HG02970 (cell line): ENCODE measurements around the gene ALAS1.

ENCODE experiments used
- ATAC-seq: cut with Tn5 transposase; IDR thresholded peaks from one replicate; pipeline ENCODE4 v1.9.1; 2021; ENCODE audit warnings: mild to moderate bottlenecking, moderate library complexity, moderate number of reproducible peaks; ENCODE audit not compliant: unreplicated experiment, low FRiP score

Gene ALAS1

GRCh38 chr3:52196977-52197376 is 983 bp upstream of the ALAS1 start:
- no peak for ATAC-seq

GRCh38 chr3:52197499-52197841 is 490 bp upstream of the ALAS1 start:
- no peak for ATAC-seq

GRCh38 chr3:52198643-52199608 is 966 bp downstream of the ALAS1 start:
- no peak for ATAC-seq

GRCh38 chr3:52200981-52201679 is 3.2 kb downstream of the ALAS1 start:
- ATAC-seq = no peak

- no peak for ATAC-seq
These were observed 4.6 kb downstream of the ALAS1 start for GRCh38 chr3:52202384-52203077.

GRCh38 chr3:52203701-52204100 is 5.7 kb downstream of the ALAS1 start:
- no peak for ATAC-seq

- ATAC-seq = no peak
These were observed 6.5 kb downstream of the ALAS1 start for GRCh38 chr3:52204337-52205073.

- no peak for ATAC-seq
These were observed 7.9 kb downstream of the ALAS1 start for GRCh38 chr3:52205727-52206372.

- ATAC-seq = no peak
These were observed 10.6 kb downstream of the ALAS1 start for GRCh38 chr3:52208556-52208955.

GRCh38 chr3:52210037-52210436 is 12.1 kb downstream of the ALAS1 start:
- ATAC-seq = no peak

GRCh38 chr3:52210550-52211046 is 12.6 kb downstream of the ALAS1 start:
- no peak for ATAC-seq

GRCh38 chr3:52211268-52211891 is 13.4 kb downstream of the ALAS1 start:
- ATAC-seq = no peak

- no peak for ATAC-seq
These were observed 15.0 kb downstream of the ALAS1 start for GRCh38 chr3:52213005-52213404.

GRCh38 chr3:52213901-52214300 is 15.9 kb downstream of the ALAS1 start:
- ATAC-seq = no peak

GRCh38 chr3:52215351-52215750 is 17.4 kb downstream of the ALAS1 start:
- no peak for ATAC-seq

- ATAC-seq = no peak
These were observed 18.8 kb downstream of the ALAS1 start for GRCh38 chr3:52216585-52217408.

- no peak for ATAC-seq
These were observed 19.4 kb downstream of the ALAS1 start for GRCh38 chr3:52217409-52217805.

GRCh38 chr3:52218026-52218425 is 20.1 kb downstream of the ALAS1 start:
- no peak for ATAC-seq
